Stimulated activated CD4-positive, alpha-beta T cell treated with anti-CD3 and anti-CD28 coated beads, Interleukin-1b, Interleukin-23, amount 100 ng/mL, for 4 hours (primary cell): ENCODE results near the gene OR10P1.

ENCODE experiments used
- DNase-seq, 2 donors: peaks; one replicate each; pipeline ENCODE4 v3.0.0-alpha.2; 2020; ENCODE audit warnings: low read depth in 2 of 2

OR10P1 gene

DNA sequence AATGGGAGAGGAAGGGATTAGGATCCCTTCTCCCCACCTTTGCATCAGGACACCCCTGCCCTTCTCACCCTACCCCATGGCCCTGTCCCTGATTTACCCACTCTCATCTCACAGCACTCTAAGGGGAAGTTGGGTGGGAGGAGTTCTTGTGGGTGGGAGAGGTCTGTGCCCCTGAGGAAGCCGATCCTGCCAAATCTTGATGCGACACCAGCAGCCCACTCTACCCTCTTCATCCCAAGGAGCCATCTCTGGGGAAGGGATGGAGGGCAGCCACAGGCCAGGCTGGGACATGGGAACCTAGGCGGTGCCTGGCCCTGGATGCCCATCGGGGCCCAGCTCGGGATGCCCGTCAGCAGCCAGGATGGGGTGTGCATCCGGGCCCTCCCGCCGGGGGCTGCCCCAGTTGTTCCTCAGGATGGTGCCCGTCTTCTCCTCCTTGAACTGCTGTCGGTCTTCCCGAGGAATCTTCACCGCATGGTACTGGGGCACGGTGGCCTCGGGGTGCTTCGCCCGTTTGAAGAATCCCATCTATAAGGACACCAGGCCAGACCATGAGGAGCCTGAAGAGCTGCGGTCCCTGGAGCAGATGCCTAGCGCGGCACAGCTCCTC, 48.2 kb downstream of the OR10P1 start:
- DNase-seq: no peak

GRCh38 chr12:55685671-55686070, 49.0 kb downstream of the OR10P1 start:
- DNase-seq: no peak

- DNase-seq: no peak
Observed at GRCh38 chr12:55686366-55687010, 49.8 kb downstream of the OR10P1 start.
